HG02852 (cell line): ENCODE measurements around the gene SAXO1.
"Not testable (repeated sequence)": the region's sequence is repeated elsewhere in the genome, so short reads cannot be mapped to it uniquely, and the experiment has no call there.

Source experiments
- ATAC-seq: cut with Tn5 transposase; IDR thresholded peaks from one replicate; pipeline ENCODE4 v1.9.1; 2021; ENCODE audit warnings: mild to moderate bottlenecking, moderate library complexity; ENCODE audit not compliant: unreplicated experiment

The SAXO1 gene

GRCh38 chr9:19033015-19033414, at the start of gene SAXO1:
TSS of gene SAXO1 (minus strand) at chr9:19033209. CDS start at chr9:19032908, 301 bp downstream.
- no peak for ATAC-seq

- ATAC-seq: no peak
Measured at GRCh38 chr9:19074836-19075235, 41.8 kb upstream of the SAXO1 start.

GRCh38 chr9:19074229-19074628, 41.2 kb upstream of the SAXO1 start:
- no peak for ATAC-seq

- no peak for ATAC-seq
Measured at GRCh38 chr9:19057033-19057432, 24.0 kb upstream of the SAXO1 start.

GRCh38 chr9:19050637-19051591, 17.9 kb upstream of the SAXO1 start:
- no peak for ATAC-seq

GRCh38 chr9:19049917-19050636, 17.1 kb upstream of the SAXO1 start:
- ATAC-seq: peak; percentile 1

GRCh38 chr9:19048966-19049916, 16.2 kb upstream of the SAXO1 start, which contains the start of gene RRAGA:
TSS of gene RRAGA (plus strand) at chr9:19049427. CDS start at chr9:19049660, 233 bp downstream.
- peak; percentile 87 for ATAC-seq

GRCh38 chr9:19036611-19037010, 3.6 kb upstream of the SAXO1 start:
- no peak for ATAC-seq

- ATAC-seq: no peak
Measured at GRCh38 chr9:19032406-19032805, 603 bp downstream of the SAXO1 start.

GRCh38 chr9:19030899-19031298, 2.1 kb downstream of the SAXO1 start:
- ATAC-seq: peak; percentile 92

- ATAC-seq: peak; percentile 51
Measured at GRCh38 chr9:19028835-19029451, 4.1 kb downstream of the SAXO1 start.

- ATAC-seq: no peak
Measured at GRCh38 chr9:19027825-19028224, 5.2 kb downstream of the SAXO1 start.

- no peak for ATAC-seq
Measured at GRCh38 chr9:19026375-19026774, 6.6 kb downstream of the SAXO1 start.

- ATAC-seq: no peak
Measured at GRCh38 chr9:19023078-19023477, 9.9 kb downstream of the SAXO1 start.

- peak; percentile 65 for ATAC-seq
Measured at GRCh38 chr9:19022206-19022605, 10.8 kb downstream of the SAXO1 start.

- ATAC-seq: not testable (repeated sequence)
Measured at GRCh38 chr9:19021649-19022048, 11.4 kb downstream of the SAXO1 start.

- ATAC-seq: no peak
Measured at GRCh38 chr9:19020886-19021455, 12.0 kb downstream of the SAXO1 start.

GRCh38 chr9:19018201-19018600, 14.8 kb downstream of the SAXO1 start:
- no peak for ATAC-seq

- no peak for ATAC-seq
Measured at GRCh38 chr9:19009391-19009965, 23.5 kb downstream of the SAXO1 start.
